NK-92 (cell line): Measurements from ENCODE around the gene SNIP1.
"Not testable (repeated sequence)": the region's sequence is repeated elsewhere in the genome, so short reads cannot be mapped to it uniquely, and the experiment has no call there.

ENCODE experiments used
- DNase-seq: peaks from one replicate; lab custom pipeline; 2025; ENCODE audit not compliant: unreplicated experiment; lab: John Stamatoyannopoulos, UW

The SNIP1 gene

GRCh38 chr1:37513795-37514349 lies 40.2 kb downstream of the SNIP1 start:
- no peak for DNase-seq

- DNase-seq: no peak
Observed at GRCh38 chr1:37509181-37509580, 44.9 kb downstream of the SNIP1 start.

GRCh38 chr1:37506740-37507139 lies 47.4 kb downstream of the SNIP1 start:
- DNase-seq: no peak

GRCh38 chr1:37502791-37503190 lies 51.3 kb downstream of the SNIP1 start:
- not testable (repeated sequence) for DNase-seq

- no peak for DNase-seq
Observed at GRCh38 chr1:37502104-37502503, 52.0 kb downstream of the SNIP1 start.

- no peak for DNase-seq
Observed at GRCh38 chr1:37501661-37502060, 52.4 kb downstream of the SNIP1 start.

- no peak for DNase-seq
Observed at GRCh38 chr1:37498872-37499617, 55.0 kb downstream of the SNIP1 start.

- no peak for DNase-seq
Observed at GRCh38 chr1:37497832-37498231, 56.3 kb downstream of the SNIP1 start.

- no peak for DNase-seq
Observed at GRCh38 chr1:37495875-37496274, 58.2 kb downstream of the SNIP1 start.

- DNase-seq: no peak
Observed at GRCh38 chr1:37493336-37494098, 60.6 kb downstream of the SNIP1 start.

GRCh38 chr1:37487619-37487984 lies 66.5 kb downstream of the SNIP1 start:
- no peak for DNase-seq

- DNase-seq: no peak
Observed at GRCh38 chr1:37486680-37487618, 67.1 kb downstream of the SNIP1 start.

- no peak for DNase-seq
Observed at GRCh38 chr1:37485902-37486679, 68.0 kb downstream of the SNIP1 start.
